ENCODE measurements around the gene RALGAPB. TPM values are rescaled to one million over a fixed set of nuclear protein-coding genes. Genes with fewer than 3 reads are reported as not detected.
"Not testable (repeated sequence)": the region's sequence is repeated elsewhere in the genome, so short reads cannot be mapped to it uniquely, and the experiment has no call there.

RALGAPB gene
- polyA plus RNA-seq, 12 donors, result 17.4 to 27.9 (median 22.1) TPM; not detected in 1

- DNase-seq, result no peak
Observed at GRCh38 chr20:38479596-38479995, 7.0 kb downstream of the RALGAPB start.

- no peak for DNase-seq
Observed at GRCh38 chr20:38485041-38485440, 12.4 kb downstream of the RALGAPB start.

GRCh38 chr20:38489181-38489580, 16.5 kb downstream of the RALGAPB start:
- no peak for DNase-seq

GRCh38 chr20:38497246-38497935, 24.7 kb downstream of the RALGAPB start:
- DNase-seq, result no peak

GRCh38 chr20:38498909-38499308, 26.3 kb downstream of the RALGAPB start:
- no peak for DNase-seq

- no peak for DNase-seq
Observed at GRCh38 chr20:38499366-38499765, 26.7 kb downstream of the RALGAPB start.

- DNase-seq, result no peak
Observed at GRCh38 chr20:38501858-38502436, 29.3 kb downstream of the RALGAPB start.

- DNase-seq, result no peak
Observed at GRCh38 chr20:38504368-38505090, 31.9 kb downstream of the RALGAPB start.

- DNase-seq, result no peak
Observed at GRCh38 chr20:38505091-38505455, 32.4 kb downstream of the RALGAPB start.

GRCh38 chr20:38511726-38512125, 39.1 kb downstream of the RALGAPB start:
- not testable (repeated sequence) for DNase-seq

- DNase-seq, result no peak
Observed at GRCh38 chr20:38514185-38514584, 41.5 kb downstream of the RALGAPB start.

- no peak for DNase-seq
Observed at GRCh38 chr20:38514947-38515346, 42.3 kb downstream of the RALGAPB start.

- no peak for DNase-seq
Observed at GRCh38 chr20:38515631-38516030, 43.0 kb downstream of the RALGAPB start.

- DNase-seq, result no peak
Observed at GRCh38 chr20:38519426-38519825, 46.8 kb downstream of the RALGAPB start.

- DNase-seq, result no peak
Observed at GRCh38 chr20:38520261-38520660, 47.6 kb downstream of the RALGAPB start.

- no peak for DNase-seq
Observed at GRCh38 chr20:38523697-38524096, 51.1 kb downstream of the RALGAPB start.

GRCh38 chr20:38528167-38528566, 55.5 kb downstream of the RALGAPB start:
- DNase-seq, result no peak

- DNase-seq, result no peak
Observed at GRCh38 chr20:38531021-38531420, 58.4 kb downstream of the RALGAPB start.

- DNase-seq, result no peak
Observed at GRCh38 chr20:38534756-38535155, 62.1 kb downstream of the RALGAPB start.

- DNase-seq, result no peak
Observed at GRCh38 chr20:38536310-38536709, 63.7 kb downstream of the RALGAPB start.

GRCh38 chr20:38537176-38537575, 64.5 kb downstream of the RALGAPB start:
- no peak for DNase-seq

- DNase-seq, result no peak
Observed at GRCh38 chr20:38538789-38539188, 66.1 kb downstream of the RALGAPB start.
